ENCODE data around the gene APP. TPM values are rescaled to one million over a fixed set of nuclear protein-coding genes. Genes with fewer than 3 reads are reported as not detected.
A peak's percentile ranks its signal among the peaks of the same experiment; 100 is the strongest.
"Not testable (repeated sequence)": the region's sequence is repeated elsewhere in the genome, so short reads cannot be mapped to it uniquely, and the experiment has no call there.

Gene APP
- total RNA-seq, 1 donor from 2014 or later = 358 TPM

DNA sequence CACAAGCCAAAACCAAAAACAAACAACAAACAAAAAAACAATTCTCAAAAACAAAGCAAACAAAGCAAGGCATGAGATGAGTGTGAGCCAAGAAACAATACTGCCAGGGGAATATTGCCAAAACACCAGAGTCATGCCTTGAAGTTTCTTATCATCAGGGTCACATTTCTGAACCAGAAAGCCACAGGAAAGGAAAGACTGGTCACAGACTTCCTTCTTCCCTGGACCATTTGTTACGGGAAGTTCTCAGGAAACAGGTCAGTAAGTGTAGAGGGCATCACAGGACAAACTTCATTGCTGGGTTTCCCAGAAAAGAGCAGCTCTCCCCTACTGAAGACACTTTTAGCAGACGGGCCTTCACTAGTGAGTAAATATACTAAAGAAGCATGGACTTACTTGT is 244.6 kb downstream of the APP start:
- TF ChIP-seq, protein P1, sequence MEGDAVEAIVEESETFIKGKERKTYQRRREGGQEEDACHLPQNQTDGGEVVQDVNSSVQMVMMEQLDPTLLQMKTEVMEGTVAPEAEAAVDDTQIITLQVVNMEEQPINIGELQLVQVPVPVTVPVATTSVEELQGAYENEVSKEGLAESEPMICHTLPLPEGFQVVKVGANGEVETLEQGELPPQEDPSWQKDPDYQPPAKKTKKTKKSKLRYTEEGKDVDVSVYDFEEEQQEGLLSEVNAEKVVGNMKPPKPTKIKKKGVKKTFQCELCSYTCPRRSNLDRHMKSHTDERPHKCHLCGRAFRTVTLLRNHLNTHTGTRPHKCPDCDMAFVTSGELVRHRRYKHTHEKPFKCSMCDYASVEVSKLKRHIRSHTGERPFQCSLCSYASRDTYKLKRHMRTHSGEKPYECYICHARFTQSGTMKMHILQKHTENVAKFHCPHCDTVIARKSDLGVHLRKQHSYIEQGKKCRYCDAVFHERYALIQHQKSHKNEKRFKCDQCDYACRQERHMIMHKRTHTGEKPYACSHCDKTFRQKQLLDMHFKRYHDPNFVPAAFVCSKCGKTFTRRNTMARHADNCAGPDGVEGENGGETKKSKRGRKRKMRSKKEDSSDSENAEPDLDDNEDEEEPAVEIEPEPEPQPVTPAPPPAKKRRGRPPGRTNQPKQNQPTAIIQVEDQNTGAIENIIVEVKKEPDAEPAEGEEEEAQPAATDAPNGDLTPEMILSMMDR (IDR thresholded peaks at IDR 0.05) = no peak
- DNase-seq = no peak
- intact Hi-C loops (cut with DNase I) = no loop called here
- H3K4me1 ChIP-seq = peaks cover 20% of the 10 kb centered on the region
- peak overlapping the region; percentile 58 for H3K27ac ChIP-seq
- H3K27me3 ChIP-seq (ENCODE audit: low read depth) = no peaks in the 10 kb centered on the region
- no peak overlapping the region for H3K4me3 ChIP-seq
- no peaks in the 10 kb centered on the region for H3K9me3 ChIP-seq
- ATAC-seq = peak; percentile 66 to 71
- H3K36me3 ChIP-seq = no peaks in the 10 kb centered on the region

DNA sequence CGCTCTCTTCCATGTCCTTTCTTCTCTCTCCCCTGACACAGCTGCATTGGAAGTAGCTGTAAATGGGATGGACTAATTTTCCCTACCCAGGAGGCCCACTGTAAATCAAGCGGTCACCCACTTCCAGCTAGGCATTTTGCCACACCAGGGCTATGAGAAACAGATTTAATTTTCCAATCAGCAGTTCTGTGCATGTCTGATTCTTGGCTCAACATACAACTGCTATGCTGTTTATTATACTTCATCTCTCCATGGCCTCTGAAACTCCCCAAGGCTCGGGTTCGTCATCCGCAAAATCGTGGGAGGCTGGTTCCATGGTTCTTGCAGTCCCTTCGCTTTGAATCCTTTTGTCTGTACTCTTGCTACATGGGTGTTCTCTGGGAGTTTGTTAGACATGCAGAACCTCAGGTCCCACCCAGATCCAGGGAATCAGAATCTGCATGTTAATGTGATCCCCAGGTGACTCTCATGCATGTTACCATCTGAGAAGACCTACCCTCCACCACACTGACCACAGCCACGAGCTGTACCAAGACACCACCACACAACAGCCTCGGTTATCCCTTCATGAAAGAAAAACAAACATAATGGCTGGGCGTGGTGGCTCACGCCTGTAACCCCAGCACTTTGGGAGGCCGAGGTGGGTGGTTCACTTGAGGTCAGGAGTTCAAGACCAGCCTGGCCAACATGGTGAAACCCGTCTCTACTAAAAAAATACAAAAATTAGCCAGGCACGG is 245.3 kb downstream of the APP start:
- Histone ChIP-seq H3K4me3 (no peak overlapping the region), H3K27me3 (ENCODE audit: low read depth) (no peaks in the 10 kb centered on the region), H3K4me1 (peaks cover 20% of the 10 kb centered on the region), H3K9me3 (no peaks in the 10 kb centered on the region), H3K27ac (peak overlapping the region; percentile 3), H3K36me3 (no peaks in the 10 kb centered on the region)
- TF ChIP-seq, protein P1 (IDR thresholded peaks at IDR 0.05) = no peak
- DNase-seq (no peak), ATAC-seq (no peak)
- intact Hi-C loops (cut with DNase I) = no loop called here

DNA sequence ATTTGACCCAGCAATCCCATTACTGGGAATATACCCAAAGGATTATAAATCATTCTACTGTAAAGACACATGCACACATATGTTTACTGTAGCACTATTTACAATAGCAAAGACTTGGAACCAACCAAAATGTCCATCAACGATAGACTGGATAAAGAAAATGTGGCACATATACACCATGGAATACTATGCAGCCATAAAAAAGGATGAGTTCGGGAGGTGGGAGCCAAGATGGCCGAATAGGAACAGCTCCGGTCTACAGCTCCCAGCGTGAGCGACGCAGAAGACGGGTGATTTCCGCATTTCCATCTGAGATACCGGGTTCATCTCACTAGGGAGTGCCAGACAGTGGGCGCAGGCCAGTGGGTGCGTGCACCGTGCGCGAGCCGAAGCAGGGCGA is 252.4 kb downstream of the APP start:
- H3K27me3 ChIP-seq (ENCODE audit: low read depth); intact Hi-C loops (cut with DNase I); H3K9me3 ChIP-seq; H3K27ac ChIP-seq; H3K4me1 ChIP-seq; DNase-seq; H3K36me3 ChIP-seq; ATAC-seq; H3K4me3 ChIP-seq: not testable (repeated sequence)

DNA sequence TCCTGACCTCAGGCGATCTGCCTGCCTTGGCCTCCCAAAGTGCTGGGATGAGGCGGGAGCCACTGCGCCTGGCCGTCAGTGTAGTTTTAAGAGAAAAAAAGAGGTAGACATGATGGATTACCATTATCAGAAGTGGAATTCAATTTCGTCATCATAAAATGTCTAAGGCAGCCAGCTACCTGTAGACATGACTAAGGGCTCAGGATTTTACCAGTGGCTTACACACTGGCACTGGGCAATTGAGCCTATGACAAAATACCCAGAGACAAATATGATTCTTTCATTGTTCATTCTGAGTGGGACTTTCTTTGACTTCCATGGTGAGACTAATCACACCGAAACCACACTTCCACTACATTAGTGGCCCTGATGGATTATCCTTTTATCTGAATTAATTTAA is 254.3 kb downstream of the APP start:
- H3K27ac ChIP-seq = no peak overlapping the region
- no peak overlapping the region for H3K4me3 ChIP-seq
- TF ChIP-seq, protein P1 (IDR thresholded peaks at IDR 0.05) = no peak
- no peaks in the 10 kb centered on the region for H3K9me3 ChIP-seq
- DNase-seq (no peak), ATAC-seq (no peak)
- H3K27me3 ChIP-seq (ENCODE audit: low read depth) = no peaks in the 10 kb centered on the region
- H3K4me1 ChIP-seq = peaks cover 9% of the 10 kb centered on the region
- intact Hi-C loops (cut with DNase I) = no loop called here
- H3K36me3 ChIP-seq = no peaks in the 10 kb centered on the region

DNA sequence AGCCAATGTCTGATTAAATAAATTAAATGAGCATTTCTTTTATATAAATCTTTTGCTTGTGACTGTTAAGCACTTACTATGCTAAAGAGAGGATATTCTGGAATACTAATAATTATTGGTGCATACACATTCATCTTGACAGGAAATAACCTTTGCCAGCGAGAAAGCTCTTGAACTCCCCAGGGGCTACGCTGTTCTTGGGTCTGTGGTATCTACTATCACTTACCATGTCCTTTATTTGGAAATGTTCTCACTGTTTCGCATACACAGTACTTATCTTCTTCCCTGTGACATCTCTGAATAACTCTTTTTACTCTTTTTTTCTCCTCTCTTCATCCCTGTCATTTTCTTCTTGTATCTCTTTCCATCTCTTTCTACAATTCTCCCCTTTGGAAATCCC is 257.1 kb downstream of the APP start:
- ATAC-seq (no peak), DNase-seq (no peak)
- Histone ChIP-seq H3K4me3 (no peak overlapping the region), H3K9me3 (no peaks in the 10 kb centered on the region), H3K27ac (no peak overlapping the region), H3K36me3 (peaks cover 5% of the 10 kb centered on the region), H3K27me3 (ENCODE audit: low read depth) (no peaks in the 10 kb centered on the region), H3K4me1 (peaks cover 9% of the 10 kb centered on the region)
- TF ChIP-seq, protein P1 (IDR thresholded peaks at IDR 0.05) = no peak
- intact Hi-C loops (cut with DNase I) = no loop called here

DNA sequence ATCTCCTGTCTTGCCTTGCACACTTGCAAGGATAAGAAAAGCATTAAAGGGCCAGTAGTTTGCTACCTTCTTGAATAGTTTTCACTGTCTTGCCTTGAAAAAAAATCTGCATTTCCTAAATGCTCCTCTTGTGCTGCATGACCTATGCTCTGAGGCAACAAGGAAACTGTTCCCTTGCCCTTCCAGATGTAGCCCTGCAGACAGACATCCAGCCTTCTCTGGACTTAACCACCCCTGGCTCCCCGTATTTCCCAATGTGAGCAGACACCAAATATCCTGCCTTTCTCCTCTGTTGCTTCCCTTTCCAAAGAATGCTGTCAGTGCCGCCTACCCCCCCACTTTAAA is 258.2 kb downstream of the APP start:
- H3K4me1 ChIP-seq = peaks cover 9% of the 10 kb centered on the region
- ATAC-seq = no peak
- H3K9me3 ChIP-seq = no peaks in the 10 kb centered on the region
- H3K4me3 ChIP-seq = no peak overlapping the region
- no peak for DNase-seq
- no peak overlapping the region for H3K27ac ChIP-seq
- H3K36me3 ChIP-seq = peaks cover 5% of the 10 kb centered on the region
- intact Hi-C loops (cut with DNase I) = no loop called here
- no peaks in the 10 kb centered on the region for H3K27me3 ChIP-seq (ENCODE audit: low read depth)
- TF ChIP-seq, protein P1 (IDR thresholded peaks at IDR 0.05) = no peak
